Parathyroid adenoma (tissue), 2 donors: ENCODE data around the gene ARSB.

Source experiments
- H2AFZ ChIP-seq: fragments of 300-600 bp; sonication (generic); one replicate; pipeline ENCODE4 v1.7.0; 2017; ENCODE audit warnings: antibody characterized with exemption, mild to moderate bottlenecking
- H3K27ac ChIP-seq: fragments of 300-600 bp; sonication (generic); one replicate; pipeline ENCODE4 v1.7.0; 2017
- H3K27me3 ChIP-seq: fragments of 300-600 bp; sonication (generic); one replicate; pipeline ENCODE4 v1.7.0; 2017; ENCODE audit warnings: low read length; ENCODE audit not compliant: control insufficient read depth, insufficient read depth
- H3K36me3 ChIP-seq: fragments of 300-600 bp; sonication (generic); one replicate; pipeline ENCODE4 v1.7.0; 2017; ENCODE audit warnings: low read length; ENCODE audit not compliant: control insufficient read depth, insufficient read depth
- H3K4me1 ChIP-seq: fragments of 300-600 bp; sonication (generic); one replicate; pipeline ENCODE4 v1.7.0; 2017; ENCODE audit warnings: control low read depth
- H3K4me2 ChIP-seq: fragments of 300-600 bp; sonication (generic); one replicate; pipeline ENCODE4 v1.7.0; 2017; ENCODE audit warnings: low read length
- H3K4me3 ChIP-seq: fragments of 300-600 bp; sonication (generic); one replicate; pipeline ENCODE4 v1.7.0; 2017; ENCODE audit warnings: low read depth, low read length
- H3K79me2 ChIP-seq: fragments of 300-600 bp; sonication (generic); one replicate; pipeline ENCODE4 v1.7.0; 2017; ENCODE audit warnings: control low read depth
- H3K9ac ChIP-seq: fragments of 300-600 bp; sonication (generic); one replicate; pipeline ENCODE4 v1.7.0; 2017; ENCODE audit warnings: mild to moderate bottlenecking
- H3K9me3 ChIP-seq: fragments of 300-600 bp; sonication (generic); one replicate; pipeline ENCODE4 v1.7.0; 2017; ENCODE audit warnings: low read length; ENCODE audit not compliant: control insufficient read depth
- TF ChIP-seq, protein P1 (sequence below): fragments of 300-600 bp; sonication (generic); IDR thresholded peaks from one replicate; pipeline ENCODE4 v1.7.0; 2017; ENCODE audit warnings: antibody characterized with exemption, mild to moderate bottlenecking
- donor health status: primary hyperparathyroidism.

The ARSB gene

GRCh38 chr5:78771260-78772205 is 213.6 kb downstream of the ARSB start:
- Histone ChIP-seq H3K9ac (no peak overlapping the region), H3K4me1 (no peaks in the 10 kb centered on the region), H3K27ac (no peak overlapping the region), H2AFZ (no peak overlapping the region), H3K4me2 (no peak overlapping the region), H3K27me3 (no peaks in the 10 kb centered on the region), H3K9me3 (no peaks in the 10 kb centered on the region), H3K79me2 (no peaks in the 10 kb centered on the region), H3K4me3 (no peak overlapping the region), H3K36me3 (no peaks in the 10 kb centered on the region)
- TF ChIP-seq, protein P1, sequence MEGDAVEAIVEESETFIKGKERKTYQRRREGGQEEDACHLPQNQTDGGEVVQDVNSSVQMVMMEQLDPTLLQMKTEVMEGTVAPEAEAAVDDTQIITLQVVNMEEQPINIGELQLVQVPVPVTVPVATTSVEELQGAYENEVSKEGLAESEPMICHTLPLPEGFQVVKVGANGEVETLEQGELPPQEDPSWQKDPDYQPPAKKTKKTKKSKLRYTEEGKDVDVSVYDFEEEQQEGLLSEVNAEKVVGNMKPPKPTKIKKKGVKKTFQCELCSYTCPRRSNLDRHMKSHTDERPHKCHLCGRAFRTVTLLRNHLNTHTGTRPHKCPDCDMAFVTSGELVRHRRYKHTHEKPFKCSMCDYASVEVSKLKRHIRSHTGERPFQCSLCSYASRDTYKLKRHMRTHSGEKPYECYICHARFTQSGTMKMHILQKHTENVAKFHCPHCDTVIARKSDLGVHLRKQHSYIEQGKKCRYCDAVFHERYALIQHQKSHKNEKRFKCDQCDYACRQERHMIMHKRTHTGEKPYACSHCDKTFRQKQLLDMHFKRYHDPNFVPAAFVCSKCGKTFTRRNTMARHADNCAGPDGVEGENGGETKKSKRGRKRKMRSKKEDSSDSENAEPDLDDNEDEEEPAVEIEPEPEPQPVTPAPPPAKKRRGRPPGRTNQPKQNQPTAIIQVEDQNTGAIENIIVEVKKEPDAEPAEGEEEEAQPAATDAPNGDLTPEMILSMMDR: no peak

- no peaks in the 10 kb centered on the region for H3K9me3 ChIP-seq
- no peak overlapping the region for H2AFZ ChIP-seq
Observed at GRCh38 chr5:78768781-78769380, 216.2 kb downstream of the ARSB start.

DNA sequence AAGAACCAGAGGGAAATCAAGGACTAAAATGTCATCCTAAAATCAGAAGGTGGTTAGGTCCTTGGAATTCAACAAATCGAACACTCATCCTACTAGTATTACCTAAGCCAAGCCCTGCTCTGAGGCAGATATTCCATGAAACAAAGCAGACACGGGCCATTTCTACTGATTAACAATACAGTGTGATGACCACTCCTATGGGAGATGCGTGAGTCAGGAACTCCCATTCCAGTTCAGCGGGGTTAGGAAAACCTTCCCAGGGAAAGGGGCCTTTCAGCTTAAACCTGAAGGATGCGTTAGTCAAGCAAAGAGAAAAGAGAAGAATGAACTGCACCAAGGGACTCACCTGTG is 218.7 kb downstream of the ARSB start:
- Histone ChIP-seq H3K79me2 (no peaks in the 10 kb centered on the region), H3K27ac (no peak overlapping the region), H3K4me2 (no peak overlapping the region), H3K36me3 (no peaks in the 10 kb centered on the region), H3K4me3 (no peak overlapping the region), H3K4me1 (no peaks in the 10 kb centered on the region), H2AFZ (no peak overlapping the region), H3K9ac (no peak overlapping the region), H3K27me3 (no peaks in the 10 kb centered on the region), H3K9me3 (no peaks in the 10 kb centered on the region)
- TF ChIP-seq, protein P1: no peak

More at GRCh38 chr5:78768781-78769380, 216.2 kb downstream of the ARSB start:
- Histone ChIP-seq H3K9ac (no peak overlapping the region), H3K4me3 (no peak overlapping the region), H3K79me2 (no peaks in the 10 kb centered on the region), H3K4me1 (no peaks in the 10 kb centered on the region), H3K4me2 (no peak overlapping the region), H3K27me3 (no peaks in the 10 kb centered on the region), H3K27ac (no peak overlapping the region), H3K36me3 (no peaks in the 10 kb centered on the region)
- TF ChIP-seq, protein P1: no peak

DNA sequence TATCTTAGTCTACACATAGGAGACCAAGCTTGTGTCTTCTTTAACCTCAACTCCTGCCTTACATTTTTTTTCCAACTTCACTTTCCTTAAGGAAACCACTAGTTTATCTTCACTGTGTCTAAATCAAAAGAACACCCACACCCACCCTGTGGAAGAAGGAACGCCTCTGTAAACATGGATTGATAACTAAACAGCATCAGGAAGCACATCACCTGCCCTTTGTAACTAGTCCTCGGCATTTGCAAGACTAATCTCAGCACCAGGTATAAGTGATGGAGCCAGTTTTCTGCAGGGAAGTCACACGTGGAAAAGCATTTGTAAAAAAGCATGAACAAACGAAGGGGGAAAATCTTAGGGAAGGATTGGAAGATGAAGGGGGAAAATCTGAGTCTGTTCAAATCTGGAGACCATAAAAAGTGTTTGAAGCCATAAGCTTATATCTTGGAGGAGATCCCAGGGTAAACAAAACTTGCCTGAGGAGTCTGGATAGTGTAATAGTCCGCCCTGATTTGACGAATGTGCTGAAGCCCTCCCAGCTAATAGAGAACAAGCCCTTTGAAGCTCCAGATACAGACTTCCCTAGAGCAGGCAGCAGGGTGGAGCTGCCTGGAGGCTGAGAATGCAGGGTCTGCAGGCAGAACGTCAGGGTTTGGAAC is 219.2 kb downstream of the ARSB start:
- H3K4me2 ChIP-seq: no peak overlapping the region
- H3K9ac ChIP-seq: no peak overlapping the region
- H3K27ac ChIP-seq: no peak overlapping the region
- H3K79me2 ChIP-seq: no peaks in the 10 kb centered on the region
- no peak overlapping the region for H3K4me3 ChIP-seq
- H3K36me3 ChIP-seq: no peaks in the 10 kb centered on the region
- TF ChIP-seq, protein P1: no peak
- H3K4me1 ChIP-seq: no peaks in the 10 kb centered on the region
- H3K27me3 ChIP-seq: no peaks in the 10 kb centered on the region
- no peaks in the 10 kb centered on the region for H3K9me3 ChIP-seq
- no peak overlapping the region for H2AFZ ChIP-seq
